HEK293 (cell line): ENCODE data around the gene BCKDHA.

Experiments
- GLIS1 ChIP-seq: fragments of 450-650 bp; formaldehyde crosslinking; IDR thresholded peaks from 2 replicates; pipeline ENCODE4 v1.5.1; 2016; ENCODE audit warnings: missing biosample characterization, missing genetic modification characterization
- REST ChIP-seq: fragments of 450-650 bp; formaldehyde crosslinking; IDR thresholded peaks from 2 replicates; pipeline ENCODE4 v1.5.1; 2016; ENCODE audit warnings: missing biosample characterization, missing genetic modification characterization
- ZNF335 ChIP-seq: fragments of 450-650 bp; formaldehyde crosslinking; conservative IDR thresholded peaks from 2 replicates; pipeline ENCODE4 v1.5.1; 2016; ENCODE audit warnings: missing biosample characterization, missing genetic modification characterization
- ZNF529 ChIP-seq: fragments of 450-650 bp; formaldehyde crosslinking; IDR thresholded peaks from 2 replicates; pipeline ENCODE4 v1.5.1; 2017; ENCODE audit warnings: missing genetic modification characterization, missing biosample characterization; ENCODE audit not compliant: insufficient replicate concordance
- ZNF560 ChIP-seq: fragments of 450-650 bp; formaldehyde crosslinking; IDR thresholded peaks from 2 replicates; pipeline ENCODE4 v1.5.1; 2017; ENCODE audit warnings: missing biosample characterization, missing genetic modification characterization, borderline replicate concordance
- TF ChIP-seq, protein P1 (sequence below): fragments of 450-650 bp; formaldehyde crosslinking; IDR thresholded peaks from 2 replicates; pipeline ENCODE4 v1.5.1; 2016; ENCODE audit warnings: missing biosample characterization, missing genetic modification characterization
- TF ChIP-seq, protein P2 (sequence below): fragments of 450-650 bp; formaldehyde crosslinking; IDR thresholded peaks from 2 replicates; pipeline ENCODE4 v1.5.1; 2016; ENCODE audit warnings: missing biosample characterization, missing genetic modification characterization
- TF ChIP-seq, protein P3 (sequence below): fragments of 450-650 bp; formaldehyde crosslinking; IDR thresholded peaks from 2 replicates; pipeline ENCODE4 v1.5.1; 2016; ENCODE audit warnings: missing biosample characterization, missing genetic modification characterization

GRCh38 chr19:41426952-41427646, 29.5 kb downstream of the BCKDHA start, which contains the start of gene B3GNT8:
- TF ChIP-seq, protein P1, sequence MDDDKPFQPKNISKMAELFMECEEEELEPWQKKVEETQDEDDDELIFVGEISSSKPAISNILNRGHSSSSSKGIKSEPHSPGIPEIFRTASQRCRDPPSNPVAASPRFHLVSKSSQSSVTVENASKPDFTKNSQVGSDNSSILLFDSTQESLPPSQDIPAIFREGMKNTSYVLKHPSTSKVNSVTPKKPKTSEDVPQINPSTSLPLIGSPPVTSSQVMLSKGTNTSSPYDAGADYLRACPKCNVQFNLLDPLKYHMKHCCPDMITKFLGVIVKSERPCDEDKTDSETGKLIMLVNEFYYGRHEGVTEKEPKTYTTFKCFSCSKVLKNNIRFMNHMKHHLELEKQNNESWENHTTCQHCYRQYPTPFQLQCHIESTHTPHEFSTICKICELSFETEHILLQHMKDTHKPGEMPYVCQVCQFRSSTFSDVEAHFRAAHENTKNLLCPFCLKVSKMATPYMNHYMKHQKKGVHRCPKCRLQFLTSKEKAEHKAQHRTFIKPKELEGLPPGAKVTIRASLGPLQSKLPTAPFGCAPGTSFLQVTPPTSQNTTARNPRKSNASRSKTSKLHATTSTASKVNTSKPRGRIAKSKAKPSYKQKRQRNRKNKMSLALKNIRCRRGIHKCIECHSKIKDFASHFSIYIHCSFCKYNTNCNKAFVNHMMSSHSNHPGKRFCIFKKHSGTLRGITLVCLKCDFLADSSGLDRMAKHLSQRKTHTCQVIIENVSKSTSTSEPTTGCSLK = no peak
- TF ChIP-seq, protein P2, sequence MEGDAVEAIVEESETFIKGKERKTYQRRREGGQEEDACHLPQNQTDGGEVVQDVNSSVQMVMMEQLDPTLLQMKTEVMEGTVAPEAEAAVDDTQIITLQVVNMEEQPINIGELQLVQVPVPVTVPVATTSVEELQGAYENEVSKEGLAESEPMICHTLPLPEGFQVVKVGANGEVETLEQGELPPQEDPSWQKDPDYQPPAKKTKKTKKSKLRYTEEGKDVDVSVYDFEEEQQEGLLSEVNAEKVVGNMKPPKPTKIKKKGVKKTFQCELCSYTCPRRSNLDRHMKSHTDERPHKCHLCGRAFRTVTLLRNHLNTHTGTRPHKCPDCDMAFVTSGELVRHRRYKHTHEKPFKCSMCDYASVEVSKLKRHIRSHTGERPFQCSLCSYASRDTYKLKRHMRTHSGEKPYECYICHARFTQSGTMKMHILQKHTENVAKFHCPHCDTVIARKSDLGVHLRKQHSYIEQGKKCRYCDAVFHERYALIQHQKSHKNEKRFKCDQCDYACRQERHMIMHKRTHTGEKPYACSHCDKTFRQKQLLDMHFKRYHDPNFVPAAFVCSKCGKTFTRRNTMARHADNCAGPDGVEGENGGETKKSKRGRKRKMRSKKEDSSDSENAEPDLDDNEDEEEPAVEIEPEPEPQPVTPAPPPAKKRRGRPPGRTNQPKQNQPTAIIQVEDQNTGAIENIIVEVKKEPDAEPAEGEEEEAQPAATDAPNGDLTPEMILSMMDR (tag by site-specific recombination) = no peak
- TF ChIP-seq ZNF335 (peak; percentile 84), ZNF529 (tag by site-specific recombination) (no peak), REST (tag by site-specific recombination) (no peak), GLIS1 (tag by site-specific recombination) (peak; percentile 49), ZNF560 (tag by site-specific recombination) (no peak)
- TF ChIP-seq, protein P3, sequence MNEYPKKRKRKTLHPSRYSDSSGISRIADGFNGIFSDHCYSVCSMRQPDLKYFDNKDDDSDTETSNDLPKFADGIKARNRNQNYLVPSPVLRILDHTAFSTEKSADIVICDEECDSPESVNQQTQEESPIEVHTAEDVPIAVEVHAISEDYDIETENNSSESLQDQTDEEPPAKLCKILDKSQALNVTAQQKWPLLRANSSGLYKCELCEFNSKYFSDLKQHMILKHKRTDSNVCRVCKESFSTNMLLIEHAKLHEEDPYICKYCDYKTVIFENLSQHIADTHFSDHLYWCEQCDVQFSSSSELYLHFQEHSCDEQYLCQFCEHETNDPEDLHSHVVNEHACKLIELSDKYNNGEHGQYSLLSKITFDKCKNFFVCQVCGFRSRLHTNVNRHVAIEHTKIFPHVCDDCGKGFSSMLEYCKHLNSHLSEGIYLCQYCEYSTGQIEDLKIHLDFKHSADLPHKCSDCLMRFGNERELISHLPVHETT (tag by site-specific recombination) = no peak
